HL-60 (cell line): Measurements from ENCODE around the gene LMAN1L.

ENCODE experiments used
- CTCF ChIP-seq: IDR thresholded peaks from one replicate; pipeline ENCODE4 v1.5.1; 2011; ENCODE audit warnings: low read length, control low read depth, inconsistent platforms; ENCODE audit not compliant: insufficient read depth
- GABPA ChIP-seq: IDR thresholded peaks from 2 replicates; pipeline ENCODE4 v1.6.1; 2012; ENCODE audit warnings: low read depth
- POLR2AphosphoS5 ChIP-seq: IDR thresholded peaks from 2 replicates; pipeline ENCODE4 v1.6.1; 2012; ENCODE audit warnings: low read depth
- REST ChIP-seq: IDR thresholded peaks from 2 replicates; pipeline ENCODE4 v1.6.1; 2012; ENCODE audit warnings: low read depth; ENCODE audit not compliant: insufficient replicate concordance
- SPI1 ChIP-seq: IDR thresholded peaks from 2 replicates; pipeline ENCODE4 v1.6.1; 2012; ENCODE audit warnings: low read depth, mild to moderate bottlenecking, borderline replicate concordance

- no peak for TF ChIP-seq CTCF
- no peak for TF ChIP-seq POLR2AphosphoS5
- no peak for TF ChIP-seq REST
- TF ChIP-seq SPI1 = no peak
- no peak for TF ChIP-seq GABPA
Measured at GRCh38 chr15:74869372-74869725, 56.7 kb downstream of the LMAN1L start.
